ENCODE measurements around the gene TKTL1. TPM values are rescaled to one million over a fixed set of nuclear protein-coding genes. Genes with fewer than 3 reads are reported as not detected.
A peak's percentile ranks its signal among the peaks of the same experiment; 100 is the strongest.

Gene TKTL1
- total RNA-seq, 6 donors from 2014 or later = 0.20 to 1.2 (median 0.24) TPM; not detected in 3

GRCh38 chrX:154354516-154354915 is 58.9 kb downstream of the TKTL1 start:
- DNase-seq (no peak), ATAC-seq (ENCODE audit: low FRiP score in 2 of 2) (no peak)
- peak overlapping the region; percentile 38 to 80 (median 57) for H3K27ac ChIP-seq
- no peaks in the 10 kb centered on the region for H3K27me3 ChIP-seq
- 100% methylated on average over 4 of the region's 13 CpGs; no CpG with 5 or more reads in 1 of the 2 donors for whole genome bisulfite sequencing, 2 donors
- H3K4me3 ChIP-seq = no peak overlapping the region
- TF ChIP-seq POLR2AphosphoS5 (IDR thresholded peaks at IDR 0.05) = no peak
- no peak for TF ChIP-seq EP300 (IDR thresholded peaks at IDR 0.05)
- TF ChIP-seq, protein P1, sequence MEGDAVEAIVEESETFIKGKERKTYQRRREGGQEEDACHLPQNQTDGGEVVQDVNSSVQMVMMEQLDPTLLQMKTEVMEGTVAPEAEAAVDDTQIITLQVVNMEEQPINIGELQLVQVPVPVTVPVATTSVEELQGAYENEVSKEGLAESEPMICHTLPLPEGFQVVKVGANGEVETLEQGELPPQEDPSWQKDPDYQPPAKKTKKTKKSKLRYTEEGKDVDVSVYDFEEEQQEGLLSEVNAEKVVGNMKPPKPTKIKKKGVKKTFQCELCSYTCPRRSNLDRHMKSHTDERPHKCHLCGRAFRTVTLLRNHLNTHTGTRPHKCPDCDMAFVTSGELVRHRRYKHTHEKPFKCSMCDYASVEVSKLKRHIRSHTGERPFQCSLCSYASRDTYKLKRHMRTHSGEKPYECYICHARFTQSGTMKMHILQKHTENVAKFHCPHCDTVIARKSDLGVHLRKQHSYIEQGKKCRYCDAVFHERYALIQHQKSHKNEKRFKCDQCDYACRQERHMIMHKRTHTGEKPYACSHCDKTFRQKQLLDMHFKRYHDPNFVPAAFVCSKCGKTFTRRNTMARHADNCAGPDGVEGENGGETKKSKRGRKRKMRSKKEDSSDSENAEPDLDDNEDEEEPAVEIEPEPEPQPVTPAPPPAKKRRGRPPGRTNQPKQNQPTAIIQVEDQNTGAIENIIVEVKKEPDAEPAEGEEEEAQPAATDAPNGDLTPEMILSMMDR (IDR thresholded peaks at IDR 0.05) = no peak
- TF ChIP-seq POLR2A (IDR thresholded peaks at IDR 0.05) = no peak
- H3K9me3 ChIP-seq = no peaks in the 10 kb centered on the region
- peaks cover 0 to 55% (median 23%) of the 10 kb centered on the region in 4 donors for H3K4me1 ChIP-seq
- H3K36me3 ChIP-seq = peaks cover 14 to 99% (median 81%) of the 10 kb centered on the region in 4 donors

- Histone ChIP-seq H3K4me3 (no peak overlapping the region), H3K9me3 (no peaks in the 10 kb centered on the region), H3K36me3 (peaks cover 21 to 99% (median 81%) of the 10 kb centered on the region in 4 donors), H3K4me1 (peaks cover 0 to 52% (median 23%) of the 10 kb centered on the region in 4 donors), H3K27ac (peak overlapping the region in 3 of 4 donors; percentile 44 to 81 (median 70)), H3K27me3 (no peaks in the 10 kb centered on the region)
- DNase-seq (peak; percentile 85 to 86), ATAC-seq (ENCODE audit: low FRiP score in 2 of 2) (peak; percentile 30 to 79)
- TF ChIP-seq EP300 (IDR thresholded peaks at IDR 0.05) = peak in 1 of 4 donors; percentile 52
- TF ChIP-seq POLR2A (IDR thresholded peaks at IDR 0.05) = peak in 1 of 4 donors; percentile 52
- TF ChIP-seq, protein P1 (IDR thresholded peaks at IDR 0.05) = no peak
- peak; percentile 18 to 44 for TF ChIP-seq POLR2AphosphoS5 (IDR thresholded peaks at IDR 0.05)
- WGBS, 2 donors = 66 to 76% methylated on average over 17 to 27 of the region's 30 CpGs
Measured at GRCh38 chrX:154355094-154355775, 59.6 kb downstream of the TKTL1 start.

DNA sequence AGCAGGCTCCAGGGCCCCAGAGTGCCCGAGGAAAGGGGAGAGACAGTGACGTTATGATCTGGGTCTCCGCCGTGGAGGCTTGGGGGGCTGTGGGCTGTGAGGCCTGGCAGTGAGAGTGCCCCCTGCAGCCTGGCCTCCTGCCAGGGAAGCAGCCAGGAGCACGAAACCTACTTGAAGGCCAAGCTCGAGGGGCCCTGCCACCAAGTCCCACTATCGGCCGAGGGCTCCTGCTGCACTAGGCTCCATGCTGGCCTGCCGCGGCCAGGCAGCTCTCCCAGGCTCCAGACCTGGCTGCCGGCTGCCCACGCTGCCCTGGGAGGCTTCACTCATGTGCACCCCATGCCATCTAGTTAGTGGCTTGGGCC is 60.2 kb downstream of the TKTL1 start:
- ATAC-seq (ENCODE audit: low FRiP score in 2 of 2) = no peak
- H3K36me3 ChIP-seq = peaks cover 21 to 98% (median 80%) of the 10 kb centered on the region in 4 donors

GRCh38 chrX:154356596-154356995 is 61.0 kb downstream of the TKTL1 start:
- DNase-seq (no peak), ATAC-seq (ENCODE audit: low FRiP score in 2 of 2) (no peak)
- H3K4me1 ChIP-seq = peaks cover 0 to 41% (median 20%) of the 10 kb centered on the region in 4 donors
- H3K27me3 ChIP-seq = no peaks in the 10 kb centered on the region
- TF ChIP-seq EP300 (IDR thresholded peaks at IDR 0.05) (no peak), POLR2A (IDR thresholded peaks at IDR 0.05) (no peak), POLR2AphosphoS5 (IDR thresholded peaks at IDR 0.05) (no peak)
- TF ChIP-seq, protein P1 (IDR thresholded peaks at IDR 0.05) = no peak
- no peak overlapping the region for H3K4me3 ChIP-seq
- 83% methylated on average over 13 of the region's 13 CpGs; no CpG with 5 or more reads in 1 of the 2 donors for WGBS, 2 donors
- peaks cover 21 to 97% (median 80%) of the 10 kb centered on the region in 4 donors for H3K36me3 ChIP-seq
- no peaks in the 10 kb centered on the region for H3K9me3 ChIP-seq
- peak overlapping the region in 2 of 4 donors; percentile 70 to 81 for H3K27ac ChIP-seq

More for the DNA sequence above, 60.2 kb downstream of the TKTL1 start:
- H3K4me3 ChIP-seq = no peak overlapping the region
- H3K4me1 ChIP-seq = peaks cover 0 to 48% (median 22%) of the 10 kb centered on the region in 4 donors
- H3K27ac ChIP-seq = peak overlapping the region in 3 of 4 donors; percentile 40 to 81 (median 70)
- peak in 1 of 2 donors; percentile 67 for DNase-seq
- TF ChIP-seq POLR2A (IDR thresholded peaks at IDR 0.05) (no peak), EP300 (IDR thresholded peaks at IDR 0.05) (no peak), POLR2AphosphoS5 (IDR thresholded peaks at IDR 0.05) (no peak)
- TF ChIP-seq, protein P1 (IDR thresholded peaks at IDR 0.05) = no peak
- WGBS, 2 donors = 67% methylated on average over 10 of the region's 12 CpGs; no CpG with 5 or more reads in 1 of the 2 donors
- H3K9me3 ChIP-seq = no peaks in the 10 kb centered on the region
- H3K27me3 ChIP-seq = no peaks in the 10 kb centered on the region
